ENCODE results near the gene OPA1.

The OPA1 gene

DNA sequence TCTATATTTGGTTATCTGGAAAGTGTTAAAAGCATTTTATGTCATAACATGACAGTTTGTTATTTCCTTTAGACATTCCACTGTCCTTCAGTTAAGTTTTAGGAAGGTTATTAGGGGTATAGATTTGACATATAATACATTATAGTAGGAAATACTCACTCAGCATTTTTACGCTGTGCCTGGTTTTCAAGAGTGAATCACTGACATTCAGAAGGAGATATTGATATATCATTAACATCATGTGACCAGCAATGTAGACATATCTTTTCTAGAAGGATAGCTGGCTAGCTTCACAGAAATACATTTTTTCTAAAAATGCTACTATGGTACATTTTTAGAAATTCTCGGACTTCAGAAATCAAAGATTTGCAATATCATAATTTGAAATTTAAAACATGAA, 57.6 kb downstream of the OPA1 start:
- no peaks in the 10 kb centered on the region for H3K27me3 Mint-ChIP-seq
- H3K4me3 Mint-ChIP-seq, result no peak overlapping the region
- no peaks in the 10 kb centered on the region for H3K9me3 Mint-ChIP-seq
- peaks cover 28% of the 10 kb centered on the region for H3K36me3 Mint-ChIP-seq
- no peak for DNase-seq
- CTCF ChIA-PET, result interaction anchor here (0.5 kb wide), 1 partner anchor 838 kb away, joined by 3 read pairs; no protein-coding TSS in a partner anchor
- no peak overlapping the region for H3K27ac Mint-ChIP-seq
- H3K4me1 Mint-ChIP-seq, result no peaks in the 10 kb centered on the region

- no peak for DNase-seq
- H3K27ac Mint-ChIP-seq, result no peak overlapping the region
- no peaks in the 10 kb centered on the region for H3K27me3 Mint-ChIP-seq
- no peaks in the 10 kb centered on the region for H3K4me1 Mint-ChIP-seq
- no peaks in the 10 kb centered on the region for H3K9me3 Mint-ChIP-seq
- peaks cover 28% of the 10 kb centered on the region for H3K36me3 Mint-ChIP-seq
- no peak overlapping the region for H3K4me3 Mint-ChIP-seq
- CTCF ChIA-PET, result no interaction called here
Observed at GRCh38 chr3:193655831-193656433, 62.9 kb downstream of the OPA1 start.

GRCh38 chr3:193656445-193656844, 63.4 kb downstream of the OPA1 start:
- Mint-ChIP-seq H3K4me1 (no peaks in the 10 kb centered on the region), H3K4me3 (no peak overlapping the region), H3K27me3 (no peaks in the 10 kb centered on the region), H3K36me3 (peaks cover 31% of the 10 kb centered on the region), H3K9me3 (no peaks in the 10 kb centered on the region), H3K27ac (no peak overlapping the region)
- DNase-seq, result no peak
- CTCF ChIA-PET, result interaction anchor here (0.7 kb wide), 1 partner anchor 15 kb away, joined by 3 read pairs; no protein-coding TSS in a partner anchor

DNA sequence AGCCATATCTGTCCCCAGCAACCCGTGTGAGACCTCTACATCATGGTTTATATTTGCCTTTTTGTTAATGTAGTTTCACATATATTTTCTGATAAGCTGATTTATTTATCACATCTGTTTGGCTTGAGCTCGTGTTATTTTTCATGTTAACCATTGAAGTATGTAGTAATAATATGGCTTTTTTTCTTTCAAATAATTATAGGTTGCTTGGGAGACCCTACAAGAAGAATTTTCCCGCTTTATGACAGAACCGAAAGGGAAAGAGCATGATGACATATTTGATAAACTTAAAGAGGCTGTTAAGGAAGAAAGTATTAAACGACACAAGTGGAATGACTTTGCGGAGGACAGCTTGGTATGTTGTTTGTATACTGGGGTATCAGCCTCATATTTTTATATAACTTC, 63.9 kb downstream of the OPA1 start:
- DNase-seq, result no peak
- CTCF ChIA-PET, result interaction anchor here (0.7 kb wide), 1 partner anchor 15 kb away, joined by 3 read pairs; no protein-coding TSS in a partner anchor
- H3K4me3 Mint-ChIP-seq, result no peak overlapping the region
- peaks cover 36% of the 10 kb centered on the region for H3K36me3 Mint-ChIP-seq
- H3K4me1 Mint-ChIP-seq, result no peaks in the 10 kb centered on the region
- H3K27me3 Mint-ChIP-seq, result no peaks in the 10 kb centered on the region
- H3K9me3 Mint-ChIP-seq, result no peaks in the 10 kb centered on the region
- no peak overlapping the region for H3K27ac Mint-ChIP-seq

GRCh38 chr3:193660171-193660570, 67.2 kb downstream of the OPA1 start:
- no peak overlapping the region for H3K4me3 Mint-ChIP-seq
- no peak overlapping the region for H3K27ac Mint-ChIP-seq
- no peaks in the 10 kb centered on the region for H3K4me1 Mint-ChIP-seq
- H3K9me3 Mint-ChIP-seq, result no peaks in the 10 kb centered on the region
- no peak for DNase-seq
- H3K36me3 Mint-ChIP-seq, result peaks cover 32% of the 10 kb centered on the region
- CTCF ChIA-PET, result no interaction called here
- H3K27me3 Mint-ChIP-seq, result no peaks in the 10 kb centered on the region

DNA sequence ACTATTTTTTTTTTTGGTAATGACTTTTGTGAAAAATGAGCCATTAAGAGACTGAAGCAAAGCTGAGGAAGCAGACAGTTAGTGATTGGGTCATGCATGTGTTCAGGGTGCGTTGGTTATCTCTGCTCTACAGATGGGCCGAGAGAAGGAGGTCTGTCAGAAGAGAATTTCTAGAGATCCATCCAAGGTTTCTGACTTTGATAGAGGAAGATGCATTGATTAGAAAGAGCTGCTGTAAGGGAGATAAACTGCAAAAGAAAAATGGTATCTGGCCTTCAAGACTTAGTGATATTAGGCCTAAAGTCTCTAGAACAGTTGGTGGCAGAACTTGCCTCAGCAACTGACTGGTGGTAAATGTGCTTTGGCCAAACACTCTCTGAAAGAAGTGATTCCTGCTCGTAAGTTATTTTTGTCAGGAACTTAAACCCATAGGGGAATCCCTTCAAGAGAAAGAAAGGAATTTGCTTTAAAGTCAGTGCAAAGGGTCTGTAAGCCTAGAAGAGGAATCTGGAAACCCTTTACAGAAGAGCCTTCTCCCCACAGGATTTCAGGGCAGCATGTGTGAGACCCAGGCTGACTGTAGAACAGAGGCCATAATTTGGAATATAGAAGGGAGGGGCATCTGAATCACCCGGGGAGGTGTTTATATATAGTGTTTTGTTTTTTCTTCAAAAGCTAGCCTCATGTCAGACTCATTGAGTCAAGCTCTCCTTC, 67.8 kb downstream of the OPA1 start:
- DNase-seq, result no peak
- Mint-ChIP-seq H3K27ac (no peak overlapping the region), H3K27me3 (no peaks in the 10 kb centered on the region), H3K4me1 (no peaks in the 10 kb centered on the region), H3K36me3 (peaks cover 29% of the 10 kb centered on the region), H3K4me3 (no peak overlapping the region), H3K9me3 (no peaks in the 10 kb centered on the region)
- CTCF ChIA-PET, result no interaction called here

DNA sequence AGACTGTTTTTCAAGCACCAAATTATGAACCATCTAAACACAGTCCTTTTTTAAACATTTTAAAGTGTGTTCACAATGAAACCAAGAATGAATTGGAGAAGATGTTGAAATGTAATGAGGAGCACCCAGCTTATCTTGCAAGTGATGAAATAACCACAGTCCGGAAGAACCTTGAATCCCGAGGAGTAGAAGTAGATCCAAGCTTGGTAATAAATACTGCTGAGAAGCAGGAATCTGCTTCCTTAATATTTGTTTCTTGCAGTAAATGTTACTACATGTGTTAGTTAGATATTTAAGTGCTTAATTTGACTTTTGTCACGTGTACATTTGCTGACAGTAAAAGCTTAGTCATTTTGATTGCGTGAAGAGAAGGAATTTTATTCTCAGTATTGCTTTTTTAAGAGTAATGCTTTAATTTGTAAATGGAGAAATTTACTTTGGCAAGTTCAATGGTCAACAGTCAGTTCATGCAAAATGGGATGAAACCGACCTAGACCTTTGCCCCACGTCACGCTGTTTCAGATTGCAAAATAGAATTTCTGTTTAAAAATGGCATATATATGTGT, 69.8 kb downstream of the OPA1 start:
- peaks cover 20% of the 10 kb centered on the region for H3K36me3 Mint-ChIP-seq
- H3K9me3 Mint-ChIP-seq, result no peaks in the 10 kb centered on the region
- no peak overlapping the region for H3K4me3 Mint-ChIP-seq
- H3K27ac Mint-ChIP-seq, result no peak overlapping the region
- no peaks in the 10 kb centered on the region for H3K27me3 Mint-ChIP-seq
- no peak for DNase-seq
- CTCF ChIA-PET, result interaction anchor here (0.8 to 1.4 kb wide), 2 partner anchors 9 to 653 kb away, joined by 3 to 5 read pairs; no protein-coding TSS in a partner anchor
- H3K4me1 Mint-ChIP-seq, result no peaks in the 10 kb centered on the region

GRCh38 chr3:193665370-193665989, 72.5 kb downstream of the OPA1 start:
- H3K4me1 Mint-ChIP-seq, result no peaks in the 10 kb centered on the region
- no peak overlapping the region for H3K4me3 Mint-ChIP-seq
- H3K27ac Mint-ChIP-seq, result no peak overlapping the region
- H3K9me3 Mint-ChIP-seq, result no peaks in the 10 kb centered on the region
- H3K36me3 Mint-ChIP-seq, result peaks cover 27% of the 10 kb centered on the region
- H3K27me3 Mint-ChIP-seq, result no peaks in the 10 kb centered on the region
- DNase-seq, result no peak
- CTCF ChIA-PET, result interaction anchor here (0.7 to 3.0 kb wide), 11 partner anchors 8 to 678 kb away, joined by 3 to 28 read pairs (median 3); no protein-coding TSS in a partner anchor

- H3K9me3 Mint-ChIP-seq, result no peaks in the 10 kb centered on the region
- H3K27ac Mint-ChIP-seq, result no peak overlapping the region
- H3K4me3 Mint-ChIP-seq, result no peak overlapping the region
- no peaks in the 10 kb centered on the region for H3K4me1 Mint-ChIP-seq
- H3K36me3 Mint-ChIP-seq, result peaks cover 22% of the 10 kb centered on the region
- no peak for DNase-seq
- no peaks in the 10 kb centered on the region for H3K27me3 Mint-ChIP-seq
- CTCF ChIA-PET, result interaction anchor here (1.1 kb wide), 1 partner anchor 9 kb away, joined by 3 read pairs; no protein-coding TSS in a partner anchor
Observed at GRCh38 chr3:193673845-193674244, 80.8 kb downstream of the OPA1 start.

DNA sequence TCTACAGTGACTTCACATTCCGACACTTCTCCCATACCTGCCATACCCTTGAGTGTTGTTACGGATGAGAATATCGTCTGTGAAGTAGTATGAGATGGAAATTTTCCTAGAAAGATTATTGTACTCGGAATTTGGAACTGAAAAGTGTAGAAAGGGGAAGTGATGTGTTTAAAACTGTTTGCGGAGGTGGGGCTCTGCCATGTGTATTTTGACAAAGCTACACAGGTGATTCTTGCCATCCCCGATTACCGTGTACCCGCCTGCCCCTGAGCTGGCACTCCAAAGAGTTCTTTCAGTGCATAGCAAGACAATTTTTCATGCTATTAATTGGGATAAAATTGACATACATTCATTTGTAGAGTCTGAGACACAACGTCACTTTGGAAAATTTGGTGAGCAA, 81.7 kb downstream of the OPA1 start:
- CTCF ChIA-PET, result no interaction called here
- H3K4me1 Mint-ChIP-seq, result no peaks in the 10 kb centered on the region
- H3K27me3 Mint-ChIP-seq, result no peaks in the 10 kb centered on the region
- peaks cover 21% of the 10 kb centered on the region for H3K36me3 Mint-ChIP-seq
- no peak overlapping the region for H3K27ac Mint-ChIP-seq
- no peaks in the 10 kb centered on the region for H3K9me3 Mint-ChIP-seq
- DNase-seq, result no peak
- no peak overlapping the region for H3K4me3 Mint-ChIP-seq

DNA sequence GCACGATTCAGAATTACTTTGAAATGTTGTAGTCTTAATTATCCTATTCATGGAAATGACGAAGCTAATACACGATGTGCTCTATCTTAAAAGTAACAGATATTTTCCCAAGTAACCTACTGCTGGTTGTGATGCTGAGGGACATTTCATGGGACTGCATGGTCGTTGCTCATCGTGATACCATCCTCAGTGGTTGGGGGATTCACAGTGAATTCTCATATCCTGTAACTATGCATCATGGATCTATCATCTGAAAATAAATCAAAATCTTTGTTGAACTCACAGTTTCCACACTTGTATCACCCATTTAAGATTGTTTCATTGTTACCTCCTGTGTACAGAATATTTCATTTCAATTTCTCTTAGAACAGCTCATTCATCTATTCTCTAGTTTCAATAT, 84.7 kb downstream of the OPA1 start:
- H3K36me3 Mint-ChIP-seq, result peaks cover 17% of the 10 kb centered on the region
- CTCF ChIA-PET, result no interaction called here

DNA sequence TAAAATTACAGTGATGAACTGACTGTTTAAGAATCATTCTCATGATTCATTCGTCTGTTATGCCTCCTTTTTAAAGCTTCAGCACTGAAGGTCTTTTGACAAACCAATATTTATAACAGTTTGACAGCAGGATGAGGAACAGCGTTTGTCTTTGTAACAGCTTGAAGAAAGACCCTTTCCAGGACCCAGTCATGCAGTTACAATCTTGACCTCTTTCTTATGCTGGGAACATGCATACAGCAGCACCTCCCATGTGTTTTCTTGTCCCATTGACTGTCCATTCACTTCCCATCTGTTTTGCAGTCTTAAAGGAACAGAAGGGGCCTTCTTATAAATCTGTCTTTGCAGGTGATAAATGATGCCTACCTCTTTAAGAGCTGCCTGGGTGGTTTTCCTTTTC, 87.2 kb downstream of the OPA1 start:
- no peak overlapping the region for H3K27ac Mint-ChIP-seq
- CTCF ChIA-PET, result no interaction called here
- no peak overlapping the region for H3K4me3 Mint-ChIP-seq
- H3K27me3 Mint-ChIP-seq, result no peaks in the 10 kb centered on the region
- peaks cover 21% of the 10 kb centered on the region for H3K36me3 Mint-ChIP-seq
- DNase-seq, result no peak
- H3K9me3 Mint-ChIP-seq, result no peaks in the 10 kb centered on the region
- H3K4me1 Mint-ChIP-seq, result no peaks in the 10 kb centered on the region

More for the DNA sequence above, 84.7 kb downstream of the OPA1 start:
- Mint-ChIP-seq H3K9me3 (no peaks in the 10 kb centered on the region), H3K27ac (no peak overlapping the region), H3K4me1 (no peaks in the 10 kb centered on the region), H3K27me3 (no peaks in the 10 kb centered on the region), H3K4me3 (no peak overlapping the region)
- no peak for DNase-seq

GRCh38 chr3:193681631-193682030, 88.6 kb downstream of the OPA1 start:
- Mint-ChIP-seq H3K4me3 (no peak overlapping the region), H3K36me3 (peaks cover 14% of the 10 kb centered on the region), H3K9me3 (no peaks in the 10 kb centered on the region), H3K27ac (no peak overlapping the region), H3K27me3 (no peaks in the 10 kb centered on the region), H3K4me1 (no peaks in the 10 kb centered on the region)
- CTCF ChIA-PET, result interaction anchor here (1.0 kb wide), 1 partner anchor 98 kb away, joined by 3 read pairs; no protein-coding TSS in a partner anchor
- DNase-seq, result no peak

- Mint-ChIP-seq H3K27me3 (no peaks in the 10 kb centered on the region), H3K4me1 (no peaks in the 10 kb centered on the region), H3K27ac (no peak overlapping the region), H3K9me3 (no peaks in the 10 kb centered on the region), H3K36me3 (peaks cover 5% of the 10 kb centered on the region), H3K4me3 (no peak overlapping the region)
- no peak for DNase-seq
- CTCF ChIA-PET, result interaction anchor here (1.5 to 2.3 kb wide), 2 partner anchors 22 to 629 kb away, joined by 5 to 8 read pairs; no protein-coding TSS in a partner anchor
Observed at GRCh38 chr3:193686665-193687483, 93.9 kb downstream of the OPA1 start.

Measured in activated naive CD4-positive, alpha-beta T cell treated with anti-CD3 and anti-CD28 coated beads, Interleukin-2, amount 10 ng/mL, durations not matched to agents 7 days and 5 days (primary cell).